NCI-H524 (cell line): Measurements from ENCODE around the gene TDRD3.

ENCODE experiments used
- DNase-seq, 2 experiments: peaks; one replicate each; lab custom pipeline; 2025; lab: John Stamatoyannopoulos, UW

TDRD3 gene

GRCh38 chr13:60453490-60453889, 56.5 kb downstream of the TDRD3 start:
- no peak for DNase-seq

DNA sequence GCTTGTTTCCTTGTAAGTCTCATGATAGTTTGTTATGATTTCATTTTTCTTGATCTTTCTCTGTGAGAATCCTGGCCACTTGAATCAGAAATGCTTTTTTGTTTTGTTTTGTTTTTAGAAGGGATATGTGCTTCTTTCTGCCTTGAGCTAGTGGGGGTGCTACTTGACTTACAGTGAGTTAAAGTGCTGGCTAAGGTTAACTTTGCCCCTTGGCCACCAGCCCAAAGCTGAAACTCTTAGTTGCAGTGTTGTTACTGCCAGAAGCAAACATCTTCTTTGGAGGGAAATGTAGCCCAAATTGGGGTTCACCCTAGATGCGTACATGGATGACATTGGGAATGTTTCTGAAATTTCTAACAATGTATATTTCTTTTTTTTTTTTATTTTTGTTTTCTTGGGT, 57.4 kb downstream of the TDRD3 start:
- DNase-seq: no peak

DNA sequence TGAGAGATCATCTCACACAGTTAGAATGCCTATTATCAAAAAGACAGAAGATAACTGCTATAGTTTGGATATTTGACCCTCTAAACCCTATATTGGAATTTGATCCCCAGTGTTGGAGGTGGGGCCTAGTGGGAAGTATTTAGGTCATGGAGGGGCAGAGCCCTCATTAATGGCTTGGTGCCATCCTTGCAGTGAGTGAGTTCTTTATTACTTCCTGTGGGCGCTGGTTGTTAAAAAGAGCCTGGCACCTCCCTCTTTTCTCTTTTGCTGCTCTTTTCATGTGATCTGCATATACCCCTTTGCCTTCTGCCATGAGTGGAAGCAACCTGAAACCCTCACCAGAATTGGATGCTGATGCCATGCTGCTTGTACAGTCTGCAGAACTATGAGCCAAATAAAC, 66.8 kb downstream of the TDRD3 start:
- no peak for DNase-seq

DNA sequence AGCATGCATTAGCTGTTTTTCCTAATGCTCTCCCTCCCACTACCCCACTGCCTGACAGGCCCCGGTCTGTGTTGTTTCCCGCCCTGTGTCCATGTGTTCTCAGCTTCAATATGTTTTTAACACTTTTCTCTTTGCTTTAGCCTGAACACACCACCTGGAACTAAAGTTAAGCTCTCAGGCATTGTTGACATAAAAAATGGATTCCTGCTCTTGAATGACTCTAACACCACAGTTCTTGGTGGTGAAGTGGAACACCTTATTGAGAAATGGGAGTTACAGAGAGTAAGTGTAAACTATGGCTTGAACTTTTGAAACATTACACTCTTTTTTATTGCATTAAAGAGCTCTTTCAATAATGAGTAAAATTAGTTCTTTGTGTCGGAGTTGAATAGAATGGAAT, 70.1 kb downstream of the TDRD3 start:
- no peak for DNase-seq

GRCh38 chr13:60479273-60479672, 82.3 kb downstream of the TDRD3 start:
- DNase-seq: no peak

DNA sequence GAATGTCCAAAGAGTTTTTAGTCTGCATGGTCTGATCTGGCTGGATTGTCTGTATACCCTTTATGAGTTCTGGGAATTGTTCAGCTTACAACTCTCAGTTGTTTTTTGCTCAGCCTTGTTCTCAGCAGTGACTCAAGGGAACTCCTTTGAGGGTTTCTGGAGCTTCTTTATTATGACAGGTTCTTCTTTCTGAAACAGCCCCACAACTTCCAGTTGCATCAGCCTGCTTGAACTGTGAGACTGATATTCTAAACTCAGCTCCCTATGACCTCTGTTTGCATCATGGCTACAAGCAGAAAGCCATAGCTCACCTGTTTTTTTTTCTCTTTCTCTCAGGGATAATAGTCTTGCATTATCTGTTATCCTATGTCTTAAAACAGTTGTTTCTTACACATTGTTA, 85.0 kb downstream of the TDRD3 start:
- DNase-seq: no peak

GRCh38 chr13:60484865-60485264, 87.8 kb downstream of the TDRD3 start:
- DNase-seq: no peak

DNA sequence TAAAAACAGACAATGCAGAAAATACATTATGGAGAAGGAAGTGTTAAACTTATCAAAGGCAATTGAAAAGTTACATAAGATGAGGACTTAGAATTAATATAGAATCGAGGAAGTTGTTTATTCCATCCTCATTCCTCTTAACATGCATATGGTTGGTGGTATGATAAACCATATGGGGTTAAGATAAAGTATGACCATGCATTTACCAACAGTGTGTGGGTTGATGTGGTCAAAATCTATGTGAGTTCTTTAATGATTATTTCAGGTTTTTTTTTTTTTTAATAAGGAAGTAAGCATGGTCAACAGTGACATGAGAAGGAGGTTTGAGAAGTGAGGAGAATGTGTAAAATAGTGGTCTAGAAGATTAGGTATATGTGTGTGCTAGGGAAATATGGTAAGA, 94.5 kb downstream of the TDRD3 start:
- no peak for DNase-seq

GRCh38 chr13:60492187-60492586, 95.2 kb downstream of the TDRD3 start:
- peak in 1 of 2 experiments; percentile 11 for DNase-seq

- no peak for DNase-seq
Measured at GRCh38 chr13:60494296-60494695, 97.3 kb downstream of the TDRD3 start.

- DNase-seq: no peak
Measured at GRCh38 chr13:60501236-60501635, 104.2 kb downstream of the TDRD3 start.

DNA sequence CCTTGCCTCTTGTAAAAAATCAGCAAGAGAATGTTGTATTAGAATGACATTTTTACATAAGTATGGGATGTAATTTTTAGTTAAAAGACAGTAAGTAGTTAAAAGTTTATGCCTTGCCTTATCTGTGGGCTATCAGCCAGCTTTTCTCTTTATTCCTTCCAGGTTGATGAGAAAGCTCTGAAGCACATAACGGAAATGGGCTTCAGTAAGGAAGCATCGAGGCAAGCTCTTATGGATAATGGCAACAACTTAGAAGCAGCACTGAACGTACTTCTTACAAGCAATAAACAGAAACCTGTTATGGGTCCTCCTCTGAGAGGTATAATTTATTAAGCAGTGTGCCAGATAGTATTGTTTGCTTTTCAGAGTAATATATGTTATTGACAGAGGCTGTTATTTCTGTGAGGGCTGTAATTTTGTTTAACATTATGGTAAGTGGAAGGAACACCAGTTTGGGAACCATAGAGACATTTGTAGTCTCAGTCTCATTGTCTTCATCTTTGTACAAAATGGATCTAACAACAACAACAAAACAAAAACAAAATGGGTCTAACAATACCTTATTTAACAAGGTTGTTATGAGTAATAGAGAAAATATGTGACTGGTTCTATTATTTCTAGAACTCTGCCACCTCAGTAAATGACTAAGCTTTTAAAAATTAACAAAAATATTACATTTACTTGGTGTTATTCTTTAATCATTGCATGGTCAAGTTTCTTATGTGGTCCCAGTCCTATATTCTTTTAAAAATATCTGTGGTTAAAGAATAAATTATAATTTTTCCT, 112.8 kb downstream of the TDRD3 start:
- DNase-seq: no peak

GRCh38 chr13:60511637-60512036, 114.6 kb downstream of the TDRD3 start:
- no peak for DNase-seq

DNA sequence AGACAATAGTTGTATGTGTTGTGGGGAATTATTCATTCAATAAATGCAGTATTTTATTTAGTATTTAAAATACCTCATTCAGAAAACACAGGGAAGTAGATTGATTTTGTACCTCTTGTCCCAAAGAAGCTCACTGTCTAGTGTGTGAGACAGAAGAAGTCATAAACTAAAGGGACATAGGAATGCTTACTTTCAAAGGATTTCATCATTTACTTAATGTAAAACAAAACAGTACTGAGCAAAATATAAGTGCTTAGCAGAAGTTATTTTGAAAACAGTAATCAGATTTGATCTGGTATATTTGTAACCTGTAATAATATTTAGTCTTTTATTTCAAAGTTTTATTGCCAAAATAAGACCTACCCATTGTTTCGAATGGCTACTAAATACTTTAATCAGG, 117.9 kb downstream of the TDRD3 start:
- no peak for DNase-seq

GRCh38 chr13:60519496-60519895, 122.5 kb downstream of the TDRD3 start:
- DNase-seq: no peak

DNA sequence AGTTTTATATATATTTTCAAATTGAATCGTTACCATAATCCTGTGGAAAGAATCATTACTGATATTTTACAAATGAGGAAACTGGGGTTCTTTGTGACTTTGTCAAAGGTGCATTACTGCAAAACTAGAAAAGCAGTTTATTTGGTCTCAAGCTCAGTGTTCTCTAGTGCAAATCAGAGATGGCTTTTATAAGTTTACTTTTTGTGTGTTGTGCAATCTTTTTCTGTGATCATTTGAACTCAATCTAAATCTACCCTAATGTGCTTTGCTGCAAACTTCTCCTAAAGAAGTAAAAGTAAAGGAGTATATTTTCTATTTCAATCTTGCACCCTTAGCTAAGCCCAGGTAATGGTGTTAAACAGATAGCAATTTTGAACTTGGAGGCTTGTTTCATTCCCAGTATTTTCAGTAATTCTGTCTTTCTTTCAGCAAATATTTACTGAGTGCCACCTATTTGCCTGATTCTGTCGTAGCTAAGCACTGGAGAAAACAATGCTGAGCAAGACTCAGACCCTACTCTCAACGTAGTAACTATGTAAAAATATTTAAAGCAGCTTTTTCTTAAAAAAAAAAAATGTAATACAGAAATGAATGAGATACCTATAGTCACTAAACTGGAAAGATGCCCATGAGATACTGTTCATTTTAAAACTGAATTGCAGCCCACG, 124.0 kb downstream of the TDRD3 start:
- DNase-seq: no peak

DNA sequence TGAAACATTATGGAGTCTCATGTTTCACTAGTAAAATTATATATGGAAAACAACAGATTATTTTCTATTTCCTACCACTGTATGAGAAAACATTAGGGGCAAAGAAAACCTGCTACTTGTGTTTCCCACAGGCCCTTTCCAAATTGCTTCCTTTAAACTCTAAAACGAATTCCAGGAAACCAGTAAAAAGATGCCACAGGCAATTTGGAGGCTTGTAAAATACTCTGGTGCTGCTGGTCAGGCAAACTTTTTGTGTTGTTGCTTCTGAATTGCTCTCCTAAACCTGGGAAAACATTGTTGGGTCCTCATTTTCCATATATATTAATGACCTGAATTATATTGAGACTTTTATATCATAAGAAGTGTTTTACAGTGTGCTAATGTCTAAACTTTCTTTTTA, 141.5 kb downstream of the TDRD3 start:
- DNase-seq: no peak

GRCh38 chr13:60540276-60540675, 143.3 kb downstream of the TDRD3 start:
- DNase-seq: no peak

DNA sequence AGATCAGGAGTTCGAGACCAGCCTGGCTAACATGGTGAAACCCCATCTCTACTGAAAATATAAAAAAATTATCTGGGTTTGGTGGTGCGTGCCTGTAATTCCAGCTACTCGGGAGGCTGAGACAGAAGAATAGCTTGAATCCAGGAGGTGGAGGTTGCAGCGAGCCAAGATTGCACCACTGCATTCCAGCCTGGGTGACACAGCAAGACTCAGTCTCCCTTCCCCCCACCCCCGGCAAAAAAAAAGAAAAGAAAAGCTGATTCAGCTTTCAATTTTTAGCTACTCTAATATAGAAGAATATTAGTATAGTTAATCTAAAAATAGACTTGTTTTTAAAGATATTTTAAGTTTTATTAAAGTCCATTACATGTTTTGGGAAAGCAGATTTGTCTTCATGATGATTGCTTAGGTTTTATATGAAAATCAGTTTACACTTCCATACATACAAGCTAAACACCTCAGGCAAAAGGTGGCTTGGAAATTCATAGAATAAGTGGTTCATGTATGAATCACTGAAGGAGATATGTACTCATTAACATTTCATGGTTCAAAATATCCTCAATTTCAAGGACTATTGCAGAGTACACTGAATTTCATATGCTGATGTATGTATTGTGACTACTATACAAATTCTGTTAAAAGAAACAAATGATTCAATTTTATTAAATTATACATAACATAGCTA, 165.2 kb downstream of the TDRD3 start:
- no peak for DNase-seq

DNA sequence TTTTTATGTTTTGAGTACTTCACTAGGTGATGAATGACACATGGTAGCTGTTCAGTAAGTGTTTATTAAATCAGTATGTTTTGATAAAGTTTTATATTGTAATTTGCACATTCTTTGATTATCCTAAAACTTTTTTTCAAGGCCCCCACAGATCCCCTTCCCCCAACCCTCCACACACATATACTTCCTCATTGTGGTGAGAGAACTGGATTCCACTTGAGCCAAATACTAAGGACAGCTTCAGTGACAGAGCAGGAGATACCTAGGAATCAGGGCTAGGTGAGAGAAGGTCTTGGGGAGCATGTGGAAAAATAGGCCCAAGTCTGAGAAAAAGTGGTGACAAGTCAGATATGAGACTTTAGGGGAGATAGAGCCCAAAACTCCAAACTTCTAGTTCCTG, 174.6 kb downstream of the TDRD3 start:
- DNase-seq: no peak

DNA sequence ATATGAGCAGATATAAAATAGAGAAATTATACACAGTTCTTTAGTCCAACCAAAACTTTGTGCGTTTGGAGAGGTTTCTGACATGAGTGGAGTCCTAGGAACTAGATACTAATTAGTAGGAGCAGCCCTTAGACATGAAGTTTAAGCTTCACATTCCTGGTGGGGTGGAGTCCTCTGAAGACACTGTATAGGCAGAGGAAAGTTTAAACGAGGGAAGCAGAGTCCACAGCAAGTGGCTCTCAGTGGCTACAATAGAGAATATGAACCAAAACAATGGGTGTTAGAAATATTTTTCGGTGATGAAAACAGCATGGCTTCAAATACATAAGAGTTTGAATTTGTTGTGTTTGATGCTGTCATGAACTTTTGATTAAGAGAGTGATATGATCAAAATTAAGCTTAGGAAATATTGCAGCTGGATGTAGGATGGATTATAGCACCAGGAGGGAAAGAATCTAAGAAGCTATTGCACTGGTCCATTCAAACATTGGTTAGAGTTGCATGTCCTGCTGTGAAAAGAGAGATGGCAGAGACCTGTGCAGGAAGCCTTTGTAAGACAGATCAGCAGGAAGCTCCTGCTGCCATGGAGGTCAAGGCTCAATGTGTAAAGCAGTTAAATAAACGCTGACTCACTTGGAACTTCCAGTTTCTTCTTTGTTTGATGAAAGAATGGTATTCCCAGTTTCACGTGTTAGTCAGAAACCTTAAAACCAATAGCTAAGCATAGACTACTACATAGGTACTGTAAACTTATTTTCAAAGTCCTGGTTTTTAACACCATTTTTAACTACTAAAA, 175.2 kb downstream of the TDRD3 start:
- no peak for DNase-seq

DNA sequence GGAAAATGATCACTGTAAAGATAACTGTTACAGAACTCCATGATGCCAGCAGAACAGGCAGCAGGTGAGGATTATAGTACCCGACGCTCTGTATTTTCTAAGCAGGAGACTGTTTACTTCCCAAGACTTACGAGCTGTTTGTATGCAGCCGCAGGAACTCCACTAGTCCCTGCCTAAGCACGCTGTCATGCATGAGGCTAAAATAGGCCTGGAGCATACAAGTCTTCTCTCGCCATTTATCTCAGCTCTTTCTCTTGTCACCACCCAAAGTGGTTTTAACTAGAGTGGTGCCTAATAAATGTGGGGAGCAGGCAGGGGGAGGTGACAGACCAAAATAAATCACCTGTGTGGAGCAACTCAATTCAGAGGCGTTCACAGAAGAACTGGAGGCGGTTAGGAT, 175.8 kb downstream of the TDRD3 start:
- no peak for DNase-seq
